ENCODE data around the gene EHBP1.

The EHBP1 gene

DNA sequence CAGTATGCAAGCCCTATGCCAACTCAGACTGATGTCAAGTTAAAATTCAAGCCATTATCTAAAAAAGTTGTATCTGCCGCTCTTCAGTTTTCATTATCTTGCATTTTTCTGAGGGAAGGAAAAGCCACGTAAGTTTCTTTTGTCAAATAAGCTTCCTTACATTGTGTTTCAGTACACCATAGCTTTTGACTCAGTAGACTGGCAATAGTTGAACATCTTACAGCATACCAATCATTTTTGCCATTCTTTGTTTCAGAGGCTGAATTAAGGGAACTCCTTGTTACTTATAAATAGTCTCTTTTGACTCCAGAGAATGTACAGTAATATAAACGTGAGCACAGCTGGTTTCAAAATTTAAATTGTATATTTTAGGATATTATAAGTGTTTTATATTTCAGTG, 120.6 kb downstream of the EHBP1 start:
- no peak for DNase-seq

DNA sequence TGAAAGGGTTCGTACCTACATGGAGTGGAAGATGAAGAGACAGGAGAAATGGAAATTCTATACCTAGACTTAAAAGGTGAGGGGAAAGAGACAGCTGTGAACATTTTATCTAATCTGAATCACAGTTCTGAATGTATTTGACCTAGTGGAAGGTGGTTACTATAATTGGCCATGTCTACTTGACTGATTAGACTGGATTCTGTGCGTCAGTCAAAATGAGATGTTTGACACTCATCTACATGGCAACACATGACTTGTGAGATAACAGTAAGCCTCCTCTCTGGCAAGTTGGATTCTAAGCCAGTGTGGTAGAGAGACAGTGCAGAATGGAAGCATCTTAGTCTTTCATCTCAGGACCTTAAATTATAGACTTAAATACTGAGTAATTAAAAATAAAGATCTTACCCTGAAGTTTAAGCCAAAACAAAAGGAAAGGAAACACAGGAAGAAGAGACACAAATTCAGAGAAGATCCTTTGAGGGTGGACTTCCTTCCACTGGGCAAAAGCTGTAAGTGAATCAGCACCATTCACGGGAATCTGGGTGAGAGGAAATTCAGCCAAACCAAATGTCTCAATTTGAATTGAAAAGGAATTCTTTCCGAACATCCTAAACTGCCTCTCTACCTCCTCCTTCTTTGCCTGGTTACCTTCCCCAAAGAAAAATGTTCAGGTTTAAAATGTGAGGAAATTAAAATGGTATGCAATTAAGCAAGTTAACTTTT, 121.6 kb downstream of the EHBP1 start:
- DNase-seq = no peak

DNA sequence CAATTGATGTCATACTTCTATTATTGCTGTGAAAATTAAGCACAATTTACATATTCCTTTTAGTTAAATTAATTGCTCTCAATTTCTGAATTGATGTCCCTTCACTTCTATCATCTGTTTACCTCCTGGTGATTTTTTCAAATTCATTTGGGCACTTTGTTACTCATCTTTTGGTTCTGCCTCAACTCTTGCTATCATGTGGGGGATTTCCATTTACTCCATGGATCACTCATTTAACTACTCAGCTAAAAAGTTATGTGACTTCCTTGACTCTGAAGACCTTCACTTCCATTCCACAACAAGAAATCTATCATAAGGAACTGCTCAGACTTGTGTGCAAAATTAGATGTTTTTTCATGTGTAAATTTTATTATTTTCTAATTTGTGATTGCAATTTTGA, 126.2 kb downstream of the EHBP1 start:
- no peak for DNase-seq

DNA sequence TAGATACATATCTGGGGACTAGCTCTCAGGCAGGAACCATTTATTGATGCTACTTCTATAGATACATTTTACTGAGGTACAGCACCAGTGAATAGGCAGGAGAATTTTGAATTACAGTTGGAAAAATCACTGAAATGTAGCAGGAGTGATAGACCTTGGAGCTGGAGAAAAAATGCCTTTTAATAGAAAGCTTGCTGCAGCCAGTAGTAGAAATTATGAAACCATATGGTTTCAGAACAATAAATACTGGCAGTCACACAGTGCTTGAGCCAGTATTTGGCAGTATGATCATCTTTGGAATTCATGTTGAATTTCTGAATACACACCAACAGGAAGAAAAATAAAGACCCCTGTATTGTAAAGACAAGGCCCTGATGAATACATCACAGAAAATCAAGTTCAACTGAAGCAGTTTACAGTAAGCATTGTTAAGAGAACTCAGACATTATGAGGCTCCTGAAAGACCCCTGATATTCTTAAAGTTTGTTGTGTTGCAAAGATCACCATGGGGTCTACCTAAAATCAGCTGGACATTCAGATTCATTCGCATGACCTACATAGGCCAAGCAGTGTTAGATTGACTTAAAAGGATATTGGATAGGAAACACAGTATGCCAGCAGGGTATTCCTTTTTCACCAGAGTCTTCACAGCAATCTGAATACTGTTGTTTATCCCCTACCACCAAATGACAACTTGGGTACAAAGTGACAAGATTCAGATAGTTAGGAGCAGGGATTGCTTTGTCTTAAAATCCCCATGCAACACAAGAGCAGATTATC, 139.0 kb downstream of the EHBP1 start:
- DNase-seq = no peak

DNA sequence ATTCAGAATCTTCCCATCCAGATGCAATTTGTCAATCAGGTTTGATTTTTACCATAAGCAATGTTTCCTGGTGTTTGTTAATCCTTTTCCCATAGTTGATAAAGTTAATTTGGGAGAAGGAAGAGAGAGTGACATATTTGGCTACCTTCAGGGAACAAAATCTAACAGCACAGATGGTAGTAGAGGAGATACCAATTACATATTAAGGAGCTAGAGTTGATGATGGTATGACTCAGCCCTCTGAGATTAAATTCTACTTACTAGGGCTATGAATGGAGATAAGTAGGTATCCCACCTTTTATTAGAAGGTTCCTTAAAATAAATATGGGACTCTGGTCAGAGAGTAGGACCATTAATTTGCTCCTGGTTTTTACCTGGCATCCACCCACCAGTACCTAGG, 139.7 kb downstream of the EHBP1 start:
- DNase-seq = no peak

DNA sequence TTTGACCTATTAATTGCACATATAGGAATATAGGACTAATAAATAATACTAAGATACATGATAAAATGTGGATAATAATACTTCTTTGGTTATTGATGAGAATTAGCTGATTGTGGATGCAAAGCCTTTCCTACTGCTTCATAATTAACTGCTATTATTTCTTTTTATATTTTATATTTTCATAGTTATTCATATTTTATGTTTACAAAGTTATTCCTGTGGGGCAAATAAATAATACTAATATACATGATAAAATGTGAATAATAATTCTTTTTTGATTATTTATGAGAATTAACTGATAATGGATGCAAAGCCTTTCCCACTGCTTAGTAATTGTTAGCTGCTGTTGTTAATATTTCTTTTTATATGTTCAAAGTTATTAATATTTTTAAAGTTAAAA, 146.7 kb downstream of the EHBP1 start:
- DNase-seq = no peak

DNA sequence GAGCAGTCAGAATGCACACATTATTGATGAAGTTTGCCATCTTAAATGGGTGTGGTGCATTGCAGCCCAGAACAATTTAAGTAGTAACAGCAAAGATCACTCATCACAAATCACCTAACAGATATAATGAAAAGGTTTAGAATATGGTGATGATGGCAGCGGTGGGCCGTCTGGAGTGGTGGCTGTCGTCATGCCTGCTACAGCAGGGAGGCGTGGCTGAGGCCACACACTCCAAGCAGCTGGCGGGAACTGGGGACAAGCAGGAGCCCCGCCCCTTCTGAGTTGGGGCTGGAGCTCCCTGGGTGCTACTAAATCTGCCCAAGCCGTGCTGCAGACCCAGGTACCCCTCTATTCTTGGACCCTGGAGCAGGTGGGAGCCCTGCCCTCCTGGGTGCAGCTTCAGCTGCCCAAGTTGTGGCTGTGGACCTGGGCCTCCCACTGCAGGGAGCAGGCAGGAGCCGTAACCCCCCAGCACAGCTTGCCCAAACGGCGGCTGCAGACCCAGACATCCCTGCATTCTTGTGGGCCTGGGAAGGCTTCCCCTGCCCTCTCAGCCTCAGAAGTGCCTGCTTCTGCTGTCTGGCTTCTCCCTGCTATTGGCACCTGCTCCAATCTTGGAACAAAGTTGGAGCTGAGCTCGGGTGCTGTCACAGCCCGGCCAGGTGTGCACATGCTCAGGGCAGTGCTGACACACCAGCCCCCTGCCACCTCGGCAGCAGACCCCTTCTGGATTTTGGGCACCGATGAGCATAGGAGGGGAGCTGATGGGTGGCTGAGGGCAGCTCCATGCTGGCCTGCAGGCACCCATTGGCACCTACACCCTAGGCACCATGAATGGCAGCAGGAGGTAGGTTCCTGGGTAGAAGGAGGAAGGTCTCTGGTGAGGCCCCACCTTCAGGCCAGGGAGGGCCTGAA, 149.3 kb downstream of the EHBP1 start:
- no peak for DNase-seq

DNA sequence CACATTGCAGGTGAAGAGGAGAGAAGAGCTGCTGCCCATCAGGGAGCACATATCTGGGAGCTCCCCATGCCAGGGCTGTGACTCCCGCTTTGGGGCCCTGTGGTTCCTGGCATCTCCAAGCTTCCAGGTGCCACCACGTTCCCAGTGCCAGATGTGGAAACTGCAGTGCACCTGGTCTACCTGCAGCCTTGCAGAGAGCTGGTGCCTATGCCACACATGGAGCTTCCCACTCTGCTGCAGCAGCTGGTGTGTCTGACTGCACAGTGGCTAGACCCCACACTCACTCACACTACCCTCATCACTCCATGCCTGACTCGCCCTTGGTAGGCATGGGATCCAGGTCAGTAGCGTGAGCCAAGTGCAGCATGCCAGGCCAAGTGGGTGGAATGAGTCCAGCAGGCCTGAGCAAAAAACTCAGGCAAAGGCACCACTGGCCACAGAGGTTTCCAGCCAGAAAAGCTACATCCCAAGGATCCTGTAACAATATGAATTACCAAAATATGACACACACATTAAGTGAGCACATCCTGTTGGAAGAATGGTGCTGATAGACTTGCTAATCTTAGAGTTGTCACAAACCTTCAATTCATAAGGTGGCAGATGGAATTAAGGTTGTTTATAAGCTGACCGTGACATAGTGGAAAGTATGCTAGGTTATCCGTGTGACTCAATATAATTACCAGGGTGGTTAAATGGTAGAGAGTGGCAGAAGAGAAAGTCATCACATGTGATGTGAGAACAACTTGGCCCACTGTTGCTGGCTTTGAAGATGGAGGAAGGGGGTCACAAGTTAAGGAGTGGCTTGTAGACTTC, 150.9 kb downstream of the EHBP1 start:
- no peak for DNase-seq

DNA sequence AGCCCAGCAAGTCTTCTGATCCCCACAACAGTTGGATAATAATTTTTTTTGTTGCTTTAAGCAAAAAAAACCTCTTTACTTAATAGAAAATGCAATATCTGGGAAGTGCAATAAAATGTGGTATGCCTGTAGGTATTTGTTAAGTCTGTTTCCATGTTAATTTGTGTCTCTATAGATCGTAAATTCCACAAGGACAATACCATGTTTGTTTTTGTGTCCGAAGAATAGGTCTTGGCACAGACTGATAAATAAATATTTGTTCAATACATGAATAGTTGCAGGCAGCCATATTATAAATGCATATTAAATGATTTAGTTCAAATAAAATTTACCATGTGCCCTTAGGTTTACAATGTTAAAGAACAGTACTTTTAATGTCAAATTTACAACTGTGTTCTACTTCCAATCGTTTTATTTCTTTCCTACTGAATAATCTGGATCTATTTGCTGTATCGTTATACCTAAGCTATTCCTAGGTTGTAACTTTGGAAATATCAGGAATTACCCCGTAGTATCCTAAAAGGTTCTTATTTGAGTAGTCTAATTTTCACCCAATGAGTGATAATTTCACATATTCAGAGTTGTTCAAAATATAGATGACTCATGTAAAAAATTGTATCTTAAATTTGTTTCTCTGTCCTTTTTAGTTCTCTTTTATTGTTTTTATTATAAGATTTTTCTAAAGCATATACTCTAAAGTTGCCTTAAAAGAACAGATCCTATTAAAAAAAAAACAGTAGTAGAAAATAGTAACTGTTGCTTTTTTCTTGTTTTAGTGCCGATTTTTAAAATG, 151.8 kb downstream of the EHBP1 start:
- no peak for DNase-seq

DNA sequence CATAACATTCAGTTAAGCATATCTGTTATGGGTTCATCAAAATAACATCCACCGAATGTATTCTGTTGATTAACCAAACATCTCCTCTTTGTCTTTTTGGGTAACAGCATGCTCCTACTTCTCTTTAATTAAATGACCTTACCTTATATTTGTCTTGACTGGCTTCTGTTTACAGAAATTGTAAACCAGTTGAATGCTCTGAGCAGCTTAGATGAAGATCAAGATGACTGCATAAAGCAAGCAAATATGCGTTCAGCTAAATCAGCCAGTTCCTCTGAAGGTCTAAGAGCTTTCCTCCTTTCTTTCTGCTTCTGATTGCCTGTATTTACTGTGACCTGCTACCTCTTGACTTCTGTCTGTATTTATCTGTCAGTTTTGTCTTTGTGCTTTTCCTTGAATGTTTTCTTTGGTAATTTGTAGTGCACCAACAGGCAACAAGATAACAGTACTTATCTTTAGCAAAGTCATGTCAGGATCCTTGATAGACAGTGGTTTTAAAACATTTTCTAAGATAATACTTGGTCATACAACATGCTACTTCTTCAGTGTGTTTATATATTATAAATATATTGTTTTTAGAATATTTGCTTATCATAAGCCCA, 152.8 kb downstream of the EHBP1 start:
- no peak for DNase-seq

DNA sequence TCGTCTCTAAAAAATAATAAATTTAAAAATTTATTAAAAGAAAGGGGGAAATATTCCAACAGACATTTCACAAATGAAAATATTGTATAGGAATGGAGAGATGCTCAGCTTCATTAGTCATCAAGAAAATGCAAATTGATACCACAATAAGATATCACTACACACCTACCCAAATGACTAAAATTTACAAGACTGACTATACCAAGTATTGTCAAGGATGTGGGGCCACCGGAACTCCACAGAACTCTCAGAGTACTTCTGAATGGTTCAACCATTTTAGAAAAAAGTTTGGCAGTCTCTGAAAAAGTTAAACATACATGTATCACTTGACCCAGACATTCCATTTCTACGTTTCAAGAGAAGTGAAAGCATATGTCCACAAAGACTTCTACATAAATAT, 163.4 kb downstream of the EHBP1 start:
- DNase-seq = no peak

DNA sequence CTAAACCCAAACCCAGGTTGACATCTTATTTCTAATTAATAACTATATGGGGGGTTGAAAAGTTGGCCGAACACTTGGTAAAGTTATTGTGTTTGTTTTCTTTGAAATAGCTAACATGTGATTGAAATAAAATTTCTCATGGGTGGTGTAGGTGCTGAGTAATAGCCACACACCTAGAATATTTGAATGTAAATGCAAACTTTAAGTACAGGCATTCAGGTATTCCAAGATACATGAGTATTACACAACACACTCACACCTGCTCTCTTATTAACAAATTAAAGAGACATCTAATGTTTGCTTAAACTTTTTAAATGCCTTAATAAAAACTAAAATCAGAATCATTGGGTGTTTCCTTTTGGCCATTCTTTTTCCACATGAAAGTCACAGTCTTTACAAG, 165.5 kb downstream of the EHBP1 start:
- DNase-seq = no peak

DNA sequence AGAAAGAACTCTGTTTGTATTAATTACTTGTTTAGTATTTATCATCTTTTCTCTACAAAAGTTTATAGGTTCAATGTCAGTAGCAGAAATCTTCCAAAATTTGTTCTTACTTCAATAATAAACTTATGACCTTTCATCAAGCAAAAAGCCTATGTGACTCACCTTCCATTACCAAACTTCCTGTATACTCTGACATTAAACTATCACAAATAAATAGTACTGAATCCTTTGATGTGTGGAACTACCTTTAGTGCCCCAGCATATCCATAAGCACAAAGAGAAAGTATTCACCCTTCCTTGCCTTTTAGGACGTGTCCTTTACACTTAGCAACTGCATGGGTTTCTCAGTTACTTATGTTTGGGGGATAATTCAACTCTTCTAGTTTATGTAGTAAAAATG, 166.0 kb downstream of the EHBP1 start:
- DNase-seq = no peak

DNA sequence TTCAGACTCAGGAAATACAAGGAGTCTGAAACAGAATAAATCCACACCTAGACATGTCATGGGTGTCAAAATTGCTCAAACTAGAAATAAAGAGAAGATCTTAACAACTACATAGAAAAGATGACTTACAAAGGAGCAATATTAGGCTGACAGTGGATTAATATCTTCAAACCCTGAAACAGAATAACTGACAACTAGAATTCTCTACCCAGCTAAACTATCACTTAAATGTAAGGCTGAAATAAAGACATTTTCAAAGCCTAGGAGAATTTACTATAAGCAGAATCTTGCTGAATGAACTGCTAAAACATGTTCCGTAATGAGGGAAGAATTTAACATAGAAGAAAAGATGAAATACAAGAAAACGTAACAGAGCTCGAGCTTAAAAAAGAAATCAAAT, 168.1 kb downstream of the EHBP1 start:
- no peak for DNase-seq

DNA sequence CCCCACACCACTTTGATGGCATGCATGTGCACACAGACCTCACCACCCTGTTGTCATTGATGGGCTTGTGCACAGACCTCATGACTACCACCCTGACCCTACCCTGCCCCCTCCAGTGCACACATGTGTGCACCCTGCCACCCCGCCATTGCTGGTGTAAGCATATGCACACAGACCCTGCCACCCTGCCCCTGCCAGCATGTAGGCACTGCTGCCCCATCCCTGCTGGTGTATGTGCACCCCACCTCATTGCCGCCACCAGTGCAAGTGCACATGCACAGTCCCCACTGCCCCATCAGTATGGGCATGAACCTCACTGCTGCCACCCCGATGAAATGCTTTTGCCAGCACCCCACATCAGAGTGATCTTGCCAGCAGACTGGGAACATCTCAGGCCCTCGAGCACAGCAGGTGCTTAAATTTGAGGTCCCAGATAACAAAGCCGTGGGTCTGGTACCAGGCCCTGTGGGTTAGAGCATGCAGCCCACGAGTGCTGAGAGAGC, 169.4 kb downstream of the EHBP1 start:
- DNase-seq = no peak

DNA sequence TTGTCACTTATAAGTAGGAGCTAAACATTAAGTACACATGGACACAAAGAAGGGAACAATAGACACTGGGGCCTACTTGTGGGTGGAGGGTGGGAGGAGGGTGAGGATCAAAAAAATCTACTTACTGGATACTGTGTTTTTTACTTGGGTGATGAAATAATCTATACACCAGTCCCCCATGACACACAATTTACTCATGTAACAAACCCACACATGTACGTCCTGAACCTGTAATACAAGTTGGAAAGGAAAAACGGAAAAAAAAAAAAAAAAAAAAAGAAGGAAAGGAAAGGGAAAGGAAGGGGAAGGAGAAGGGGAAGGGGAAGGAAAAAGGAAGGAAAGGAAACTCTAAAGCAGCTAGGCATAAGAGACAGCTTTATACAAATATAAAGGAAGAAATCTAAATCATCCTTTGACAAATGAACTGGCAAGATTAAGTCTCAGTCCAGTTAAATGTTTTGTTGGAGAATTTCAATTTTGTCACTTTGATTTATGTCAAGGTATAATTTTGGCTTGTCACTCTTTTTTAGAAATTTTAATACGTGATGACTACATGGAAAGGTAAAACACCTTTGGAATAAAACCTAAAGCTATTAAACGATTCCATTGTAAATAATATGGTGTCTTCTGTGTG, 175.8 kb downstream of the EHBP1 start:
- DNase-seq = no peak

DNA sequence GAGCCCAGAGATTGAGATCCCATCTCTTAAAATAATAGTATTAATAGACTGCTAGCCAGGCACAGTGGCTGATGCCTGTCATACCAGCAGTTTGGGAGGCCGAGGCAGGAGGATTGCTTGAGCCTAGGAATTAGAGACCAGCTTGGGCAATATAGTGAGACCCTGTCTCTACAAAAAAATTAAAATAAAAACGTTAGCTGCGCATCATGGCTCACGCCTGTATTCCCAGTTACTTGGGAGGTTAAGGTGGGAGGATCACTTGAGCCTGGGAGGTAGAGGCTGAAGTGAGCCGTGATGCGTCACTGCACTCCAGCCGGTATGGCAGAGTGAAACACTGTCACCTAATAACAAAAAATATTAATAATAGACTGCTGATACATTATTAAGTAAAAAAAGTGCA, 178.1 kb downstream of the EHBP1 start:
- no peak for DNase-seq

DNA sequence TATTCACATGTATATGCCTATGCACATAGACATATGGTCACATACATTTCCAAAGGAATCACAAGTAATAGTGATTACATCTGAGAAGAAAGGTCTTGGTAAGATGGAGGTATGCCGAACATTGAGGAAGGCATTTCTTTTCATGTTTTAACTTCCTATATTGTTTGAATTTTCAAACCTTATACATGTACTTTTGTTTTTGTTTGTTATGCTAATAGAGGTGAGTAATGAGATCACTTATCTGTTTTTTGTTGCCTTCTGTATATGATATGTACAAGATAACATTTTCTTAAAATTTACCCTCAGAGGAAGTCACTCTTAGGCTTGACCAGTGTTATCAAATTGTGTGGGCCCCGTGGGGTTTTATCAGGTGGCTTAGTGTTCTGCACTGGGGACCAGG, 178.6 kb downstream of the EHBP1 start:
- no peak for DNase-seq

DNA sequence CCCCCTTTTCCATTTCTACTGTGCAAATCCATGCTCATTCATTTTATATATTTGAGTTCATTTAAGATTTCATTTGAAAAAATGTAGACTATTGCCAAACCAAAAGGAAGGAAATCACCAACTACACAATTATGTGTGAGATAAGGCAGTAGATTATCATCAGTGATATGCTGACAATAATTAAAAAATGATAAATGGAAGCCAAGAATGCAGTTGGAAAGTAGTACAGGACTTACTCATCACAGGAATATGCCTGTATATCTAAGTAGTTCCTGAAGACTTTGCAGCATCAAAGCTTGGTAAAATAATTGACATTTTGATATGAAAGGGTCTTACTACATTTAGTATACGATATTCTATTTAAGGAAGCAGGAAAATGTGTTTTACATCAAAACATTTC, 179.0 kb downstream of the EHBP1 start:
- no peak for DNase-seq

DNA sequence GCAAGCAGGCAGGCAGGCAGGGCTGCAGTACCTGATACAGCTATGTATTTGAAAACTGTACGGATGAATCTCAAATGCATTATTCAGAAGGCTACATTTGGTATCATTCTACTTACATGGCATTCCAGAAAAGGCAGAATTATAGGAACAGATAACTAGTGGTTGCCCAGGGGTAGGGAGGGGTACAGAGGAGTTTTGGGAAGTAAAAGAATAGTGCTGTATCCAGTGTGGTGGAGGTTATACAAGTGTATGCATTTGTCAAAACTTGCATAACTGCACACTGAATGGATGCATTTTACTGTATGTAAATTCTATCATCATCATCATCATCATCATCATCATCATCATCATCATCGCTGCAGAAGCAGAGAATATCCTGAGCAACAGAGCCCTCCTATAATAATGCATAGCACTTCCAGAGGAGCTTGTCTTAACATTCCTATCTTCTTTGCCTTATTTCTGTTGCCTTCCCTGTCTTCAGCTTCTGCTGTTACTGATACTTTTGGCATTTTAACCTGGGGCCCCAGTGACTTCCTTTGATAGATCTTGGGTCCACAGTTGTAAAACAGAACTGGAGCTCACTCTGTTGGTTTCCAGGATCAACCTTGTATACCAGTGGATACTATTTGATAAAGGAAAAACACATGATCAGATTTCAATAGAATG, 189.6 kb downstream of the EHBP1 start:
- DNase-seq = no peak

Data from GOT3 (cell line).